Trophoblast cell (in vitro differentiated cells and primary cell): ENCODE measurements around the gene NPC1.

ENCODE experiments used
- DNase-seq, 2 donors: peaks; one replicate each; pipeline ENCODE4 v3.0.0-alpha.2; 2016
- H2AFZ ChIP-seq: 2 replicates; pipeline ENCODE4 v1.6.1; 2013; ENCODE audit warnings: low read length, moderate library complexity, mild to moderate bottlenecking; ENCODE audit not compliant: insufficient read depth, poor library complexity
- H2AK5ac ChIP-seq: 2 replicates; pipeline ENCODE4 v1.6.1; 2013; ENCODE audit warnings: mild to moderate bottlenecking, low read length
- H2BK120ac ChIP-seq: 2 replicates; pipeline ENCODE4 v1.6.1; 2013; ENCODE audit warnings: low read length, mild to moderate bottlenecking, moderate library complexity; ENCODE audit not compliant: insufficient read depth, poor library complexity
- H2BK12ac ChIP-seq: 2 replicates; pipeline ENCODE4 v1.6.1; 2013; ENCODE audit warnings: mild to moderate bottlenecking, low read length, moderate library complexity
- H2BK5ac ChIP-seq: 2 replicates; pipeline ENCODE4 v1.6.1; 2013; ENCODE audit warnings: low read length, low read depth, moderate library complexity, mild to moderate bottlenecking; ENCODE audit not compliant: poor library complexity
- H3K14ac ChIP-seq: 2 replicates; pipeline ENCODE4 v1.6.1; 2013; ENCODE audit warnings: mild to moderate bottlenecking, low read length
- H3K18ac ChIP-seq: 2 replicates; pipeline ENCODE4 v1.6.1; 2013; ENCODE audit warnings: mild to moderate bottlenecking, low read length
- H3K23ac ChIP-seq: 2 replicates; pipeline ENCODE4 v1.6.1; 2013; ENCODE audit warnings: low read length
- H3K27ac ChIP-seq: 2 replicates; pipeline ENCODE4 v1.5.1; 2013; ENCODE audit warnings: low read depth, mild to moderate bottlenecking, inconsistent platforms, low read length, moderate library complexity
- H3K27me3 ChIP-seq: 2 replicates; pipeline ENCODE4 v1.6.1; 2013; ENCODE audit warnings: inconsistent platforms, mild to moderate bottlenecking, low read length, moderate library complexity; ENCODE audit not compliant: insufficient read depth
- H3K36me3 ChIP-seq, 2 experiments: 1 replicate in 1 of 2; 2 replicates in 1 of 2; pipeline ENCODE4 v1.6.1; 2013; ENCODE audit warnings: low read length in 2 of 2, mild to moderate bottlenecking in 2 of 2, moderate library complexity in 1 of 2; ENCODE audit not compliant: insufficient read depth in 2 of 2, control insufficient read depth in 1 of 2
- H3K4ac ChIP-seq: 2 replicates; pipeline ENCODE4 v1.6.1; 2013; ENCODE audit warnings: low read depth, mild to moderate bottlenecking, low read length, moderate library complexity
- H3K4me1 ChIP-seq, 2 experiments: 1 replicate in 1 of 2; 2 replicates in 1 of 2; pipeline ENCODE4 v1.6.1; 2013; ENCODE audit warnings: low read length in 2 of 2, mild to moderate bottlenecking in 2 of 2, moderate library complexity in 1 of 2; ENCODE audit not compliant: insufficient read depth in 2 of 2, control insufficient read depth in 1 of 2
- H3K4me2 ChIP-seq: 2 replicates; pipeline ENCODE4 v1.6.1; 2013; ENCODE audit warnings: inconsistent platforms, mild to moderate bottlenecking, low read length, moderate library complexity
- H3K4me3 ChIP-seq: 2 replicates; pipeline ENCODE4 v1.5.1; 2013; ENCODE audit warnings: mild to moderate bottlenecking, low read depth, low read length, inconsistent platforms
- H3K79me1 ChIP-seq: one replicate; pipeline ENCODE4 v1.6.1; 2013; ENCODE audit warnings: low read length
- H3K79me2 ChIP-seq: 2 replicates; pipeline ENCODE4 v1.6.1; 2013; ENCODE audit warnings: low read length, mild to moderate bottlenecking; ENCODE audit not compliant: control insufficient read depth, insufficient read depth, poor library complexity
- H3K9ac ChIP-seq: 2 replicates; pipeline ENCODE4 v1.6.1; 2013; ENCODE audit warnings: mild to moderate bottlenecking, low read length
- H3K9me3 ChIP-seq: 2 replicates; pipeline ENCODE4 v1.6.1; 2013; ENCODE audit warnings: low read depth, mild to moderate bottlenecking, control low read depth, inconsistent platforms, low read length; ENCODE audit not compliant: insufficient read depth
- H4K12ac ChIP-seq: 2 replicates; pipeline ENCODE4 v1.6.1; 2013; ENCODE audit warnings: low read depth, mild to moderate bottlenecking, low read length, moderate library complexity
- H4K8ac ChIP-seq: 2 replicates; pipeline ENCODE4 v1.6.1; 2013; ENCODE audit warnings: low read depth, mild to moderate bottlenecking, low read length, moderate library complexity
- H4K91ac ChIP-seq: one replicate; pipeline ENCODE4 v1.6.1; 2013; ENCODE audit warnings: low read depth, mild to moderate bottlenecking, low read length, moderate library complexity
- WGBS: extraction: QIAGEN DNeasy Blood & Tissue Kit; methylation state at CpG from one replicate; pipeline ENCODE4 v1.1.7; 2013; ENCODE audit warnings: missing lambda C conversion rate; ENCODE audit not compliant: insufficient read length, insufficient coverage; ENCODE audit errors: extremely low coverage; 5-methylcytosine and 5-hydroxymethylcytosine counted together

Gene NPC1

DNA sequence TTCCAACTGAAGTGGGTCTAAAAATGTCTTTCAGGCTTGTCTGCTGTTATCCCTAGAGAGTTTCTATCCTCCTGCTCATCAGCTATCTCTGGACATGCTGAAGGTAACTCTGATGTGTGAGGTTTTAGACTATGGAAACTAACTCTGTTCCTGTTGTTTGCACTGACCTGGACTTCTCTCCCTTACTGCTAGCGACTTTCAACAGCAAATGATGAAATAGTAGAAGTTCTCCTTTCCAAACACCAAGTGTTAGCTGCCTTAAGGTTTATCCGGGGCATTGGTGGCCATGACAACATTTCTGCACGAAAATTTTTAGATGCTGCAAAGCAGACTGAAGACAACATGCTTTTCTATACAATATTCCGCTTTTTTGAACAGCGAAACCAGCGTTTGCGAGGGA, 56.1 kb downstream of the NPC1 start:
- Histone ChIP-seq H3K9me3 (no peaks in the 10 kb centered on the region), H4K12ac (no peak overlapping the region), H3K79me2 (no peaks in the 10 kb centered on the region), H4K91ac (no peak overlapping the region), H3K79me1 (peaks cover 7% of the 10 kb centered on the region), H3K4me2 (no peak overlapping the region), H2BK5ac (no peak overlapping the region), H3K27me3 (no peaks in the 10 kb centered on the region), H3K36me3 (peaks cover 37 to 61% of the 10 kb centered on the region in 2 experiments), H2AK5ac (no peak overlapping the region), H3K4ac (no peak overlapping the region), H2BK12ac (no peak overlapping the region), H3K4me1 (peaks cover 16 to 27% of the 10 kb centered on the region in 2 experiments), H3K23ac (no peak overlapping the region), H4K8ac (no peak overlapping the region), H2BK120ac (no peak overlapping the region), H3K14ac (no peak overlapping the region), H3K18ac (no peak overlapping the region), H3K27ac (no peak overlapping the region), H3K4me3 (no peak overlapping the region), H2AFZ (no peak overlapping the region), H3K9ac (no peak overlapping the region)
- DNase-seq: peak in 1 of 2 donors; percentile 14
- WGBS: no CpG with 5 or more reads among the region's 7 CpGs

DNA sequence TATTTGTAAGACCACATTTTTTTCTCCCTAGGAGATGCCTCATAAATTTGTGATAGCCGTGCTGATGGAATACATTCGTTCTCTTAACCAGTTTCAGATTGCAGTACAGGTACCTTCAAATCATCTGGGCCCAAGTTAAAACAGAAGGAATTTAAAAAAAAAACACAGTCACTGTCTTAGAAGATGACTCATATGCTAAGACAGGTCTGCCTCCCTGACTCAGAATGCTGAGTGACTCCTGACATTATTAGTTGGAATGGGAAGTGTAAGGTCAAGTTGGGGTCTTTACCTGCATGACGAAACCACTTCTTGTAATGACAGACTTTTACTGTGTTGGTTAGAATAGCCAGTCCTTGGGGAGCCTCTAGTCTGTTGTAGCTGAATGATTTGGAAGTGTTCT, 56.7 kb downstream of the NPC1 start:
- H2BK12ac ChIP-seq: no peak overlapping the region
- H3K9me3 ChIP-seq: no peaks in the 10 kb centered on the region
- no peak overlapping the region for H2BK120ac ChIP-seq
- H3K27me3 ChIP-seq: no peaks in the 10 kb centered on the region
- no peak overlapping the region for H3K4ac ChIP-seq
- H2AK5ac ChIP-seq: no peak overlapping the region
- H4K91ac ChIP-seq: no peak overlapping the region
- no peak overlapping the region for H2BK5ac ChIP-seq
- H3K9ac ChIP-seq: no peak overlapping the region
- no CpG with 5 or more reads among the region's 3 CpGs for WGBS
- H3K79me2 ChIP-seq: no peaks in the 10 kb centered on the region
- H3K27ac ChIP-seq: peak overlapping the region; percentile 31
- no peak overlapping the region for H4K8ac ChIP-seq
- H3K79me1 ChIP-seq: peaks cover 7% of the 10 kb centered on the region
- no peak overlapping the region for H4K12ac ChIP-seq
- H3K4me3 ChIP-seq: no peak overlapping the region
- peak overlapping the region; percentile 14 for H3K4me2 ChIP-seq
- no peak overlapping the region for H3K14ac ChIP-seq
- no peak overlapping the region for H3K23ac ChIP-seq
- no peak overlapping the region for H2AFZ ChIP-seq
- H3K18ac ChIP-seq: no peak overlapping the region
- peaks cover 34 to 55% of the 10 kb centered on the region in 2 experiments for H3K36me3 ChIP-seq
- peaks cover 16 to 27% of the 10 kb centered on the region in 2 experiments for H3K4me1 ChIP-seq
- peak; percentile 28 to 62 for DNase-seq

DNA sequence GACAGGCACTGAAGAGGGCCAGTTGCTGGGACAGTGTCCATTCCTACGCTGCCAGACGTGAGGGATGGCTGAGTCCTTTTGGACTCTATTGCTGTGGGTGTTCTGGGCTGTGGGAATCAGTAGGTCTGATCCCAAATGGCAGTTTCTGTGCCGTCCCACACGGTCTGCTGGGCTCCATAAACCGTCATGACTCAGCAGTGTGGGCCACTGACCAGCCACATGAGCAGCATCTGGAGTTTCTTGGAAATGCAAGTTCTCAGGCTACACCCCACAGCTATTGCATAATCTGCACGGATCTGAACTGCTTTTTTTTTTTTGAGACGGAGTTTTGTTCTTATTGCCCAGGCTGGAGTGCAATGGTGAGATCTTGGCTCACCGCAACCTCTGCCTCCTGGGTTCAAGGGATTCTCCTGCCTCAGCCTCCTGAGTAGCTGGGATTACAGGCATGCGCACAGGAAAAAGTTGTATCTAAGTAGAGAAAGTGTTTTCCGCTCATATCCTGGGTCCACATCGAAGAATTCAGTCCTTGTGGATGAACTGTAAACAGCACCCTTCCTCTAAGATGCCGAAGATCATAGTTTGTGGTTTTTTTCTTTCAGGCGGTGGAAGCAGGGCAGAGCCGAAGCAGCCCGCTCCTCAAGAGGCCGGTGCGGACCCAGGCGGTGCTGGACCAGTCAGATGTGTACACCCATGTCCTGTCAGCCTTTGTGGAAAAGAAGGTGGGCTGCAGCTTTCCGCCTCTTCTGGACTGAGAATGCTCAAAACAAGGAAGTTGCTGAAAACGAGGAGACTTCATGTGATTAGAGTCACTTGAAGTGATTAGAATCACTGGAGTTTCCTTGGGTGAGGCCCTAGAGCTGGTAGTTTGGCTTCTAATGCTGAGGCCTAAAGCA, 57.5 kb downstream of the NPC1 start:
- Histone ChIP-seq H3K36me3 (peaks cover 32 to 53% of the 10 kb centered on the region in 2 experiments), H3K27ac (peak overlapping the region; percentile 31), H3K4me1 (peaks cover 16 to 27% of the 10 kb centered on the region in 2 experiments), H2BK120ac (peak overlapping the region; percentile 63), H2BK5ac (peak overlapping the region; percentile 51), H4K12ac (no peak overlapping the region), H4K91ac (peak overlapping the region; percentile 46), H3K4me2 (no peak overlapping the region), H2AFZ (no peak overlapping the region), H4K8ac (peak overlapping the region; percentile 54), H3K27me3 (no peaks in the 10 kb centered on the region), H2AK5ac (peak overlapping the region; percentile 71), H3K79me1 (peaks cover 7% of the 10 kb centered on the region), H3K14ac (peak overlapping the region; percentile 65), H3K18ac (peak overlapping the region; percentile 74), H2BK12ac (peak overlapping the region; percentile 85), H3K23ac (no peak overlapping the region), H3K4ac (peak overlapping the region; percentile 4), H3K9me3 (no peaks in the 10 kb centered on the region), H3K79me2 (no peaks in the 10 kb centered on the region), H3K4me3 (no peak overlapping the region), H3K9ac (no peak overlapping the region)
- WGBS: no CpG with 5 or more reads among the region's 20 CpGs
- peak in 1 of 2 donors; percentile 23 for DNase-seq

DNA sequence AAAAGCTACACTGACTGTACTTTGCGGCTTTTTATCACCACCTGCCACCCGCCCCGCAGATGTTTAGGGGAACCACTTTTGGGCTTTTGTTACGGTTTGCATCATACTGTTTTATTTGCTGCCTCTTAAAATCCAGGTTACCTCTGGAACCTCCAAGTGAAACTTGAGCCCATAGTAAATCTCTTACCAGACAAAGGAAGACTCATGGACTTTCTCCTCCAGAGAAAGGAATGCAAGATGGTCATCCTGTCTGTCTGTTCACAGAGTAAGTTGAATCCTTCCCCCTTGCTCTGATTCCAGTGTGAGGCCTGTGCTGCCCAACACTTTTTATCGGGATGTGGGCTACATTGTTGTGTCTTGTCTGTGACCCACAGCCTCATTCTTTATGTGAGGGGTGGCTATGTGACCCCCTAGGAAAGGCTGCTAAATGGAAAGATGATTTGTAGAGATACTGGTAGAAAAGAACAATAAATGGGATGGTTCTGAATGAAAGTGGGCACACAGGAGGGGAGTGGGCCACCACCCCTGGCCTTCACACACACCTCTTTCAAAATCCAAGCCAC, 59.7 kb downstream of the NPC1 start:
- peaks cover 33 to 53% of the 10 kb centered on the region in 2 experiments for H3K36me3 ChIP-seq
- H4K12ac ChIP-seq: no peak overlapping the region
- H2AFZ ChIP-seq: no peak overlapping the region
- H3K9me3 ChIP-seq: no peaks in the 10 kb centered on the region
- H2BK120ac ChIP-seq: no peak overlapping the region
- no peak overlapping the region for H4K8ac ChIP-seq
- H2BK12ac ChIP-seq: no peak overlapping the region
- no CpG with 5 or more reads among the region's 5 CpGs for WGBS
- peak overlapping the region; percentile 4 for H4K91ac ChIP-seq
- no peak overlapping the region for H2AK5ac ChIP-seq
- no peak overlapping the region for H3K4ac ChIP-seq
- no peak for DNase-seq
- peak overlapping the region; percentile 52 for H3K27ac ChIP-seq
- H3K4me1 ChIP-seq: peaks cover 16 to 27% of the 10 kb centered on the region in 2 experiments
- no peak overlapping the region for H3K4me2 ChIP-seq
- H3K79me2 ChIP-seq: no peaks in the 10 kb centered on the region
- H3K27me3 ChIP-seq: no peaks in the 10 kb centered on the region
- H3K9ac ChIP-seq: no peak overlapping the region
- H3K23ac ChIP-seq: no peak overlapping the region
- peaks cover 7% of the 10 kb centered on the region for H3K79me1 ChIP-seq
- peak overlapping the region; percentile 12 for H2BK5ac ChIP-seq
- no peak overlapping the region for H3K14ac ChIP-seq
- H3K4me3 ChIP-seq: no peak overlapping the region
- H3K18ac ChIP-seq: no peak overlapping the region
